HG03575 (cell line): ENCODE data around the gene HOXA2.

Experiments used
- ATAC-seq: cut with Tn5 transposase; IDR thresholded peaks from one replicate; pipeline ENCODE4 v1.9.1; 2021; ENCODE audit not compliant: unreplicated experiment, insufficient number of reproducible peaks, low FRiP score; ENCODE audit errors: extremely low read depth

The HOXA2 gene

DNA sequence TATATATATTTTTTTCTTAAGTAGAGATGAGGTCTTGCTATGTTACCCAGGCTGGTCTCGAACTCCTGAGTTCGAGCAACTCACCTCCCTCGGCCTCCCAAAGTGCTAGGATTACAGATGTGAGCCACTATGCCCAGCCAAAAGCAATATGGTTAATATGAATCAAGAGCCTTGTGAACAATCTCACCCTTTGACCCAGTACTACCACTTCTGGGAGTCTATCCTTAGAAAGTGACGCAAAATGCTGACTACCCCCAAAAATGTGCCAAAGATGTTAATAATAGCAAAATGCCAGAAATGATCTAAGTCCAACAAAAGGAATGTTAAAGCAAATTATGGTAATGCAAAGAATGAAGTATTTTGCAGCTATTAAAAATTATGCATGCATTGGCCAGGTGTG, 51.0 kb downstream of the HOXA2 start:
- no peak for ATAC-seq
